ENCODE results near the gene BCL11B.

BCL11B gene

DNA sequence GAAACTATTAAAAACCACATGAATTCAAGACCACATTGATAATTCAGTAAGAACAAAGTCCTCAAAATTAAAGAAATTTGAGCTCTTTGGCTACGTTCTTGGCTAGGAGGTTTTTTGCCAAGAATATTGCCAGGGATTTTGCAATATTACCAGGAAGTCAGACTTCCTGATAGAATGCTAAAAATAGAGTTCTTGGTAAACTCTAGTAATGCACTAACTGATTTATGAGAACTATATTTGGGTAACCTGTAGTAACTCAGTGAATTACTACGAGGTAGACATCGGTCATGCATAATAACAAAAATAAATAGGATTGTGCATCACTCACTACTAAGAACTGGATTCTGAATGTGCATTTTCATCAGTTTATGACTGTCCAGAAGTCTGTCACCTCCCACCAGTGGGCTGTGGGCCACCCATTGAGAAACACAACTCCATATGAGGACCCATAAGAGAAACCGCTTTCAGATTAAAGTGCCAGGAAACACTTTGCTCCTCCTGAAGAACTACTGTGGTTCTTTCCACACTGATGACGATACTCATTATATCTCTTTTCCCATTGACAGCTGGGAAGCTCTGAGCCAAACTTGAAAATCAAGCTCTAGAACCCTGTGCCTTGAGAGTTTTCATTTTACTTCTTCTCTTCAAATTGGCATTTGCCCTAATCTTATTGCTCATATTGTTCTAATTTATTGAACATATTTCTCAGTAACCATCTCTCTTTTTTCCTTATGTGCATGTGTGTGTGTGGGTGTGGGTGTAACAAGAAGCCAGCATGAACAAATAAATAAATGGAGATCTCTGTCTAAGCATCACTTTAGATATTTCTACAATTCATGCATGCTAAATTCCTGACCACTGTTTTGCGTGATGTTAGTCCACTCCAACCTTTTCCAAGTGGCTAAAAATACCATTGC is 116.6 kb downstream of the BCL11B start:
- no peak for DNase-seq

DNA sequence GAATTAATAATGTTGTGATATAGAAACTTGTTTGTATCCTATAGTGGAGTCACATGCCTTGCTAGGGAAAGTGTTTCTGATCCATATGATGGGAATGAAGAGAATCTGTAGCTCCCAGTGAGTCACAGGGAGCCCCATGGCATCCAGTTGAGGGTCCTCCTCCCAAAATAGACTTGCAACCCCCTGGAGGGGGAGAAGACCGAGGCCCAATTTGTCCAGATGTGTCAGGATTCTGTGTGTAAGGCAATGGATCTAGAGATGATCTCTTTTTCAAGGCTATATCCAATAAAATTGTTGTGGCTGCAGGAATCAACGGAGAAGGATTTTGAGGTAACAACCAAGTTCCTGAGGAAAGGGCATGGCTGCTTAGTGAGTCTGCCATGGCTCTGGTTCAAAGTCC is 121.8 kb downstream of the BCL11B start:
- no peak for DNase-seq

DNA sequence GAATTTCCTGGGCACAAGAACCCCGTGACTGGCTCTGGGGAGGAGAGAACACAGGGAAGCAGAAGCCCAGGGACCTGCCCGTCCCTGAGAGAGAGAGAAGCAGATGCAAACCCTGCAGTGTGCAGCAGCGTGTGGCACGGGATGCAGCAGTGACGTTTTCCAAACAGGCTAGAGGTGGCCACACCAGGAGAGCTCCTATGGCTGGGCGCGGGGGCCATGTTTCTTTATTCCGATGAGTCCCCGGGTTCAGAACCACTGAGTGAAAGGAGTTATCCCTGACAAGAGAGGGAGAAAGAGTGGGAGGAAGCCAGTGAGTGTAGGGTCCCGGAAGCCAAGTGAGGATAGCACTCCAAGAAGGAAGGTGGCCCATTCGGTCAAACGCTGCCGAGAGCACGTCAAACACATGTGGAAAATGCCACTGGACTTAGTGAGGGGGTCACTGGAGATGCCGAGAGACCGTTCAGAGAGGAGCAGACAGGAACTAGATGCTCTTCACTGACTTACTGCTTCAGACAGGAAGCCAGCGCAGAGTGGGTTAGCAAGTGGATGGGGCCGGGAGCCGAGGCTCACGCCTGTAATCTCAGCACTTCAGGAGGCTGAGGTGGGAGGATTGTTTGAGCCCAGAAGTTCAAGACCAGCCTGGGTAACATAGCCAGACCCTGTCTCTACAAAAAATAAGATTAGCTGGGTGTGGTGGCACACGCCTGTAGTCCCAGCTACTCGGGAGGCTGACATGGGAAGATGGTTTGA is 123.0 kb downstream of the BCL11B start:
- DNase-seq, result no peak

DNA sequence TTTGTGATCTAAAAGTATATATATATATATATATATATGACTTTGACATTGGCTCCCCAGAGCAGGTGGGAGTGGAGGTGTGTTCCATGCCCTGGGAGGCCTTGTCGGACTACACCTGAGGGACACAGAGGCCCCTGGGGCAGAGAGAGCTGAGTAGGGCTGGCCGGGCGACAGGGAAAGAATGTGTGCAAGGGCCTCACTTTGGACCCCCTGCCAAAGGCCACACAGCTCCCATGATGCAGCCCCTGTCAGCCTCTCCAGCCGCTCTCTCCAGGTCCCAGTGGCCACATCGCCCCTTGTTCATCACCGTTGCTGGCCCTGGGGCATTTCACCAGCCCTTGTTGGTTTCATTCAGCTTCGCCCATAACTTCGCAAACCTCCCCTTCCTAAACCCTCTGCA is 123.9 kb downstream of the BCL11B start:
- DNase-seq, result no peak

DNA sequence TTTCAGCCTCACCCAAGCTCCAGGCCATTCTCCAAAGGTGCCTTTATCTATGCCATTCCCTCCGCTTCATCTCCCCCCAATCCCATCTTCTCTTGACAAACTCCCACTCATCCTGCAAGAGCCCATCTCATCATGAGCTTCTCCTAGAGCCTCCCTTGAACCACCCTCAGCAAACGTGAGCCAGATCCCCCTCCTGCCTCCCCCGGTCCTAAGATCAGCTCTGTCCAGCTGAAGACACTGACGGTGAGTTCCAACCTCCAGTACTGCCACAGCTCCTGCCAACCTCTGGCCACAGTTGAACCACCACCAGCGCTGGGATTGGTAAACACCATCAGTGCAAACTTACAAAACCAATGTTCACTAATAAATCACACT is 124.6 kb downstream of the BCL11B start:
- DNase-seq, result no peak

DNA sequence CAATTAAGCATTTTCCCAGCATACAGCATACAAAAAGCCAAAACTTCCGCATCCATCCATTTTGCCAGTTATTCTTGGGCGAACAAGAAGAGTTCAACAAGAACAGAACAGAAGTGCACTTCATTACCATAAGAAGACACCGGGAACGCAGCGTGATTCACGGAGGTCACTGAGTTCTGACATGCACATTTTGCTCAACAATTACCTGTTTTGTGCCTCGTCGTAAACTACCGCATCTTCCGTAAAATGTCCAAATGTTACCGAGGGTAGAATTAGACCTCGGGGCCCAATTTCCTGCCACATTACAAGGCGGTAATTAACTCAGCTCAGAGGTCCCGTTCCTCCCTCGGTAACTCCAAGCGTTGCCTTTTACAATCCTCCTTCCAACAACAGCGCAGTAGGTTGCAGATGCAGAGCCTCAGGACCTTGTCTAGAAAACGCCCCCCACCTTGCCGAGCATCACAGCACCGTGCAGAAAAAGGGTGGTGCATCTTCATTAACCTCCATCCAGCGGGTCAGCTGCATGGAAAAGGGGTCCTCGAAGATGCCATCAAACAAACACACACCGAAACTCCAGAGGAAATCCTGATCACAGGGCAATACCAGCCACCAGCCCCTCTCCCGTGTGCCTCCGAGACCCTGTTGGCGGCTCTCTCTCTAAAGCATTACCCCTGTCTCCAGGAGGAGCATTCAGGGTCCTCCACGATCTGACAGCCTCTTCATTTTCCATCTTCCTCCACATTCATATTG is 125.2 kb downstream of the BCL11B start:
- no peak for DNase-seq

DNA sequence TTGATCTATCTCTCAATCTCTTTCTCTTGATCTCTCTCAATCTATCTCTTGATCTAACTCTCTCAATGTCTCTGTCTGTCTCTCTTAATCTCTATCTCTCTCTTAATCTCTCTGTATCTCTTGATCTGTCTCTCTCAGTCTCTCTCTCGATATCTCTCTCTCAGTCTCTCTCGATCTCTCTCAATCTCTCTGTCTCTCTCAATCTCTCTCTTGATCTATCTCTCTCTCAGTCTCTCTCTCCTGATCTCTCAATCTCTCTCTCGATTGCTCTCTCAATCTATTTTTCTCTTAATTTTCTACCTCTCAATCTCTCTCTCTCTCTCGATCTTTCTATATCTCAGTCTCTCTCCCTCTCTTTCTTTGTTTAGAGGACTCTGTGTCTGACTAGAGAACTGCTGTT is 126.7 kb downstream of the BCL11B start:
- no peak for DNase-seq

DNA sequence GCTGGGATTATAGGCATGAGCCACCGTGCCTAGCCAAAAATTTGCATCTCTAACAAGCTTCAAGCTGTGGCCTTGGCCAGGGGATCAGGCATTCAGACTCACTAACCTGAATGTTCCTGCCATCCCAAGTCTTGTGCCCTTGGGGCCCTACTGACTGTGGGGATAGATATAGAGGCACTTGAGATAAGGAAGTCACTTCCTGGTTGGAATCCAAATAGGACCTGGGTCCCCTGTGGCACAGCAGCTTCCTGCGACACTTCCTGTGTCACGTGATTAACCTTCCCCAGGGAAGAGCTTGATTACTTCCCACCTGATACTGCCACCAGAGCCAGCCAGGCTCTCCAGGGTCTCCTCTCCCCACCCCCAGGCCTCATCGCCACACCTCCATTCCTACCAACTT is 128.2 kb downstream of the BCL11B start:
- no peak for DNase-seq

DNA sequence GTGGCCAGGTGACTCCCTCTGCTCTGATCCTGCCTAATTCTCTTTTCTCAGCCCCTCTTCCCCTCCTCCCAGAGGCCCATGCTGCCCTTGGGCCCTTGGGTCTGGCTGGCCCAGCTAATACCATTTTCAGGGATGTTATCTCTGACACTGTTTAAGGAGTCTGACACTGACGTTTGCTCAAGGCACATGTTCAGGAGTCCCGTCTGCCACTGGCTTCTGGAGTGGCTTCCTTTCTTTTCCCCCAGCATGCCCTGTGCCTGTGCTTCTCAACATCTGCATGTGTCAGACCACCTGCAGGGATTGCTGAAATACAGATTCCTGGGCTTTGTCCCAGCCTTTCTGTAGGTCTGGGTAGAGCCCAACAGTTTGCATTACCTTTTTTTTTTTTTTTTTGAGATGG is 128.9 kb downstream of the BCL11B start:
- DNase-seq, result no peak

DNA sequence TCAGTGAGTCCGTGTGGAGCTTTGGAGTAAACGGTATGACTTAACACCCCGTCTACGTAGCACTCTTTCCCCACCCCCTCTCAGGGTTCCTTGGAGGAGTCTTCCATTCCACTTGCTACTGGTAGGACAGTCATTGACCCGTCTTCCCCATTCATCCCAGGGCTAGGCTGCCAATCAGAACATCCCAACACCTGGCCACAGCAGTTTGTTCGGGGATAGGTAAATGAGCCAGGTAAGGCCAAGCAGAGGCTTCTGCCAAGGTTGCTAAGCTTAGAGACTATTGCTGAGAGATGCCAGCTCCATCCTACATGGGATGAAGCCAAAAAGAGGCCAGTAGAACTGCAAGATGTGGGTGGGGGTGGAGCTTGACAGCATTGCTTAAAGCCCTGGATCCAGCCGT is 130.8 kb downstream of the BCL11B start:
- DNase-seq, result no peak

DNA sequence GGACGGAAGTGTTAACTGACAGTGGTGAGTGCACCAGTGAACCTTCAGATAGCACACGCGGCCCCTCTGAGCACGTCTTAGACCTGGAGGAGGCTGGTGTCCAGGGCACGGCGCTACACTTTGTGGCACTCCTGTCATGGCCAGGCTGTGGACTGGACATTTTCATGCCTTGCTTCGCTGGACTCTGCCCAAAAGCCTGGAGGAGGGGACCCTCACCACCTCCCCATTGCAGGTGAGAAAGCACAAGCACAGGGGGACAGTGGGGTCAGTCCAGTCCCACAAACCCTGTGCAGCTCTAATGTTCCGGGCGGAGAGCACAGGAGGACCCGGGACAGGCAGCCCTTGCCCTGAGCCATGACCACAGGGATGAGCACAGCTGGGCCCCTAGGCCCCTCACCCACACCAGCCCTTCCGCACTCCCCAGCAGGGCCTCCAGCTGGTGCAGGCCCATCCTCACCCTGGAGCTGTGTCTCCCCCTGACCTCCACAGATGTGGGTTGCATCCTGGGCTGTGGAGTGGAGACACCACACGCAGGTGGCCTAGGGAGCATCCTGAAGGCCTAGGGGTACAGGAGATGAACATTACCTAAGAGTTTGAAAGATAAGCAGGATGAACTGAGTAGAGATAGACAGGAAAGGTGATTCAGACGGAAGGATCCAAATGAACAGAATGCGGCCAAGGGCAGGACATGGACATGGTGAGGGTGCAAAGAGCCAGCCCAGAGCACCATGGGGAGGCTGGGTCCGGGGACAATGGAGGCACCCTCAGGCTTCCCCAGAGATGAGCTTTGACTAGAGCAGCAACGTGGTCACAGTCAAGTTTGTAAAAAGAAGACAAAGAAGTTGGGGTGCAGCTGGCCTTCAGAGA is 132.8 kb downstream of the BCL11B start:
- DNase-seq, result no peak

DNA sequence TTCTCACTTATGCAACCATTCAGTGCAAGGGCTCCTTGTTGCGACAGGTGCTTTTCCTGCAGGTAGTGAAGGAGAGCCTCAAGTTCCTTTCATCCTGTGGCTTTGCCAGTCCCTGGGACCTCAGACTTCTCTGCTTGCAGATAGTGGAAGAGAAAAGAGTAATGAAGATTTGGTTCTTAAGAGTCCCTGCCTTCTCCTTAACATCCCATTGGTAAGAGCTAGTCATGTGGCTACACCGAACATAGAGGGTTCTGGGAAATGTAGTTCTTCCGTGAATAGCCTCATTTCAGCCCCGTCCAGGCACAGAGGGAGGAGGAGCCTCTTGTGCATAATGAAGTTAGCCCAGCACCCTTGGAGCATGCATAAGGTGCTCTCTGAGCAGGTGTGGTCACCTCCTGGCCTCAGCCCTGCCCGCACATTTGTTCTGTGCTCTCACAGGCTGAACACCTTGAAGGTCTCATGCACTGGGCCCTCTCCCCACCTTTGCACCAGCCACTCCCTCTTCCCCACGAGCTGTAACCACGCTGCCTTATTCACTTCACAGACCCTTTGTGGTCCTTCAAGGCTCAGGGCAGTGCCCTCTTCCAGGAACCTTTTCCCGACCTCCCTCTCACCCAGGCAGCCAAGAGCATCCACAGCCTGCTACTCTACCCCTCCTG is 134.0 kb downstream of the BCL11B start:
- DNase-seq, result no peak

DNA sequence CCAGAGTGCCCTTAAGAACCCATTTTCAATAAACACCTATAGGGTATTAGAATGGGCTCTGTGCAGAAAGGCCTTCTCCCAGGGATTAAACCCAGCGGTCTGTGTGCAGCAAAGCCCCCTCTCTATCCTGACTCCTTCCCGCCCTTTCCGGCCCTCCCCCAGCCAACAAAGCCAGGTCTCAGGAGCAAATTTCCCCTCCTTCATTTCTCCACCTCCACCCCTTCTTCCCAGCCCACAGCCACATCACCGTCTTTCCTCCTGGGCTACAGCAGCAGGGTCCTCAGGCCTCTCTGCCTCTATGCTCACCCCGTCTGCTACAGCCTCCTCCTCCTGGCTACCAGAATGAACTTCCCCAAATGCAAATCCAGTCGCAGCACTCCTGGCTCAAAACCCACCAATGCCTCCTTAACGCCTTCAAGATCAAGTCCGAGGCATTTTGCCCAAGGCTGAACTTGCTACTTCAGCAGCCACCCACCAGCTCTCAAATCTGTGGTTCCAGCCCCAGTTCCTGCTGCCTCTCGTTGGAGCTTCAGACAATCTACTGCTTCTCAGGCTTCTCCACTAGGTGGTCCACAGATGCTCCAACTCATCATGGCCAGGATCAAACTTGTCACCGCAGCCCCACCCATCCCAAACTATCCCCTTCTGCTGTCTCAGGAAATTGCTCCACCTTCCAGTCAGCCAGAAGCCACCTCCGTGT is 134.8 kb downstream of the BCL11B start:
- DNase-seq, result no peak

DNA sequence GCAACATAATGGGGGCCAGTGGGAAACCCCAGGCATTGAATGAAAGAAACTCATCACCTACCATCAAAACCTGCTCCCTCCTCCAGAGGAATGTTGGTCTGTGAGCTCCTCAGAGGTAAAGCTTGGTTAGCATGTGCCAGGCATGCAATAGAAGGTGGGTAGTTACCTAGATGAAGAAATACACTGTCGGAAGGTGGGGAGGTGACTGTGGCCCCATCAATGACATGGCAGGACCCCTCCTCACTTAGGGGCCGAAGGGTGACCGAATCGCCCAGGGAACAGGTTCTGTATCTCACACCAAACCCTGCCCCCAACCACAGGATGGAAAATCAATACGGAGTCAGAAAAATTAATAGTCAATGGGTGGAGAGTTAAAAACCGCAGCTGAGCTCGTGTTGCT is 135.6 kb downstream of the BCL11B start:
- DNase-seq, result no peak

DNA sequence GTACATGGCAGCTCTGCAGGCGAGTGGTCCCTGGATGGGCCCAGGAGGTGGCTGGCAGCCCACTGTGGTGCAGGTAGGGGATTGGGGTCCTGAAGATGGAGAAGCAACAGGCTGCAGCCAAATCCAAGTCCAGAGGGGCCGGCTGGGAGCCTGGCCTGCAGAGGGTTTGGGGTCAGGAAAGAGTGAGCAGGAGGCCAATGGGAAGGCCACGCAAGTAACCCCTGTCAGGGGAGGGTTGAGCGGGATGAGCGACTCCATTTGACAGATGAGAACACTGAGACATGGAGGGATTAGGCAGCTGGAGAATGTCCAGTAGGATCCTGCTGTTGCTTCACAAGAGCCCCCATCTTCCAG is 136.0 kb downstream of the BCL11B start:
- DNase-seq, result no peak

DNA sequence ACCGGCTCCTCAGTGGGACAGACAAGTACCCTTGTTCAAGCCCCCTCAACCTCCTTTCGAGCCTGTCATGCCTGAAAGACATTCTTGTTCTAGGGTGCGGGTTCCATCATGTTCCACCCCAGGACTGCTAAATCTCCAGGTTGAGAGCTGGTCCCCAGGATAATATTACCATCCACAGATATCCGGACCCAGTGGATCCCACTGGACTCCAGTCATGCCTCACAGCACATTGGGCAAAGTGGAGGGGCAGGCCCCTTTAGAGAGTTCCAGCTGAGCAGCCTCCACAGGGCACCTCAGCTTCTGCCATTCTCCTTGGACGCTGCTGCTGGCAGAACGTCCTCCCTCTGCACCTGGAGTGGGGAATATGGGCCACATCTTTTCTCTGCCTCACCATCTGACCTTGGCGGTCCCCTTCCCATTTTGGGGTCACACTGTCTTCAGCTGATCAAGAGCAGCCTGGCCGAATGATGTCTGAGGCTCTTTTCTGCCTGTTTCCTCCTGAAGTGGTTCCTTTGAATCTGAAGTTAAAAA is 137.4 kb downstream of the BCL11B start:
- DNase-seq, result no peak

DNA sequence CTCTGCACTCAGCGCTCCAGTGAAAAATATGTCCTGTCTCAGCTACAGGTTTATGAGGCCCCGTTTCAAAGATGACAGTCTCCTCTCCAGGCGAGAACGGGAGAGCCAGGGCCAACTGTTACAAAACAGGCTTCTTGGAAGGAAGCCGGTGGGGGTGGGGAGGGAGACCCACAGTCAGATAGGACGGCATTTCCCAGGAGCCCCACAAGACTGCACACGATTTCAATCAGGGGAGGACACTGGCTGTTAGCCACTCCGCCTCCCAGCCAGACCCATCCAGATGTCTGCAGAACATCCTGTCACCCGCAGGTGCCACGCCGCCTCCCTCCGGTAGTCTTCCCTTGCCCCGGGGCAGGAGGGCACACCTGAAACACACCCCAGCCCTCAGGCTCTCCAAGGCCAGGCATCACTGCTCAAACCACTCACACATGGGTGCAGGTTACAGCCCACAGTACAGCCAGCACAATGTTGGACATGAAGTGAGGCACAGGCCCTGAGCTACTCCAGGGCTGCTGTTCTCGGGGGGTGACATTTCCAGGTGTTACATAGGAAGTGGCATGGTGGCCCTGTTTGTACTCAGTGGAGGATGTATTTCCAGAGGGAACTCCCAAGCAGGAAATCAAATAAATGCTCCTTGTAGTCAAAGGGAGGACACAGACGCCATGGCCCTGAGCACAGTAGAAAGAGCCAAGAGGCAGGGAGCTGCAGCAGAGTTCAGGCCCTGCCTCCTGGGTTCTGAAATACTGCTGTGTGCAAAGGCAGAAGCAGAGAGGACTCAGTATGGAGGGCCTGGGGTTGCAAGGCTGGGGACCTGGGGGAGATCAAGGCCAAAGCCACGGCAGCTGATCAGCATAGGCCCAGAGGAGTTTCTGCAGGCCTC is 138.1 kb downstream of the BCL11B start:
- DNase-seq, result no peak

DNA sequence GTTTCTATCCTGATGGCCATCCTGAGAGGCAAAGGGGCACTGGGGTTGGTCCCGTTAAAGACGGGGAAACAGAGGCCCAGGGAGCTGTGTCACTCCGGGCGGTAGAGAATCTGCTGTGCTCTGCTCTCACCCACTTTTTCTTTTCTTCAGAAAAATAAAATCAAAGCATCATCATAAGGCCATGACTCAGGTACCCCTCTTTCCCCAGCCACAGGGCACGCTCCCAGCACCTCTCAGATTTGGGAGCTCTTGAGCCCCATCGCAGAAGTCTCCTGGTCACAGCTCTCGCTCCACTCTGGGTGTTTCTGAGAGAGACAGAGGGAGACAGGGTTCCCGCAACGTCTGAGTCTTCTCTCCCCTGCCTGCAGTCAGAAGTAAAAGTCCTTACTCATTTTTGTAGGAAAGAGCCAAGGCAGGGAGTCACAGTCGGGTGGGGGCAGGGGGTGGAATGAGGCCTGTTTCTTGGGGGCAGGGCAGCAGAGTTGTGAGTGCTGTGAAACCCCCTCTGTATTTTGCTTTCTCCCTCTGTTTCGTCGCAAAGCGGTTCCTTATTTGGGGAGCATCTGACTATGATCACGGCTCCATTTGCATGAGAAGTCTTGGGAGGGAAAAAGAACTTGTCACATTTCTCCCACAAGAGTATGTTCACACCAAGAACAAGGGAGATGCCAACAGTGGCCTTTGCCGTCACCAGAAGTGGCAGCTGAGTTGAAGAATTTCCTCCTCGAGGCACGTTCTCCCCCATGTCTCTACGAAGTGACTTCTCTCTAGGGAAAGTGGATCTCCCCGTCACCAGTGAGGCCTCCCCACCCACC is 139.0 kb downstream of the BCL11B start:
- DNase-seq, result no peak

DNA sequence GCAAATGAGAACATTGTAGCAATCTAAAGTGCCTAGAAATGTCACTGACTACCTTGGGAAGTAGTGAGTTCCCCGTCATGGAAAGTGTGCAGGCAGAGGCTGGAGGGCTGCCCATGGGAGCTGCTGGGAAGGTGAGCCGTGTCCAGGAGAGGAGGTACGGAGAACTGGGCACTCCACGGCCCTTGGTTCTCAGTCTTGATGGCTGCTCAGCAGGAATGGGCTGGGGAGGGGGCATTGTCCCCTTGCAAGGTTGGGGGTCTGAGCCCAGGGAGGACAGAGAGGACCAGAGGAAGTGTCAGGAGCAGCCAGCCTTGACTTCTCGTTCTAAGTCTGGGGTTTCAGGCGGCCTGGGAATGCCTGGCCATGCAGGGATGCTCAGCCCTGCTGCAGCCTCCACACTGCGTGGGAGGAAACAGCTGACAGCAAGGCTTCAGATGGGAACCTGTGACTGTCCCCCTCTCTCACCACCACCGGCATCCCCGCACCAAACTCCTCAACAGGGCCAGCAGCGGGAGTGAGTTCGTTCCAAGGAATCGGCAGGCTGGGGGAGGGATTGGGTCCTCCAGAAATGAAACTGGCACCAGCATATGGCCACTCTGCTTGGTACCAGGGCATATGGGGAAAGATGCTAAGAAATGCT is 140.2 kb downstream of the BCL11B start:
- DNase-seq, result no peak
